Lower lobe of right lung (tissue), 2 donors: ENCODE data around the gene SGTB. TPM values are rescaled to one million over a fixed set of nuclear protein-coding genes. Genes with fewer than 3 reads are reported as not detected.
"Not testable (repeated sequence)": the region's sequence is repeated elsewhere in the genome, so short reads cannot be mapped to it uniquely, and the experiment has no call there.

Experiments
- ATAC-seq, 2 donors: fragments of 200-7000 bp; cut with Tn5 transposase; one replicate each; pipeline ENCODE4 v1.9.1; 2020 to 2022; ENCODE audit warnings: mild to moderate bottlenecking in 2 of 2, moderate library complexity in 2 of 2
- DNase-seq: peaks from one replicate; pipeline ENCODE4 v3.0.0-alpha.2; 2020
- H3K27ac ChIP-seq: fragments of 200-600 bp; one replicate; pipeline ENCODE4 v1.8.0; 2022
- H3K27me3 ChIP-seq: fragments of 200-600 bp; one replicate; pipeline ENCODE4 v1.8.0; 2022; ENCODE audit warnings: low read depth
- H3K36me3 ChIP-seq: fragments of 200-600 bp; one replicate; pipeline ENCODE4 v1.8.0; 2022; ENCODE audit warnings: mild to moderate bottlenecking
- H3K4me1 ChIP-seq: fragments of 200-600 bp; one replicate; pipeline ENCODE4 v1.8.0; 2022
- H3K4me3 ChIP-seq: fragments of 200-600 bp; one replicate; pipeline ENCODE4 v1.8.0; 2022; ENCODE audit warnings: mild to moderate bottlenecking
- H3K9me3 ChIP-seq: fragments of 200-600 bp; one replicate; pipeline ENCODE4 v1.8.0; 2022
- intact Hi-C: fragments of 100-400 bp; cut with DNase I; formaldehyde crosslinking; loops from one replicate; pipeline ENCODE4 v1.11.0; 2022
- total RNA-seq: library from RNA; stranded (reverse); fragmentation: NEBNext Ultra II Directional; extraction: Animal tissue kit (Norgen Biotek cat#: 25700); gene quantifications from one replicate; pipeline ENCODE4 v1.2.1, GENCODE V29; 2021
- TF ChIP-seq, protein P1 (sequence below): fragments of 200-600 bp; IDR thresholded peaks from one replicate; pipeline ENCODE4 v1.8.0; 2022; ENCODE audit warnings: antibody characterized with exemption, mild to moderate bottlenecking
- donor health status: DM: no; HTN: yes; CAD: no; lungs with severe emphysema.

Gene SGTB
- total RNA-seq, 1 donor from 2014 or later: 9.2 TPM

DNA sequence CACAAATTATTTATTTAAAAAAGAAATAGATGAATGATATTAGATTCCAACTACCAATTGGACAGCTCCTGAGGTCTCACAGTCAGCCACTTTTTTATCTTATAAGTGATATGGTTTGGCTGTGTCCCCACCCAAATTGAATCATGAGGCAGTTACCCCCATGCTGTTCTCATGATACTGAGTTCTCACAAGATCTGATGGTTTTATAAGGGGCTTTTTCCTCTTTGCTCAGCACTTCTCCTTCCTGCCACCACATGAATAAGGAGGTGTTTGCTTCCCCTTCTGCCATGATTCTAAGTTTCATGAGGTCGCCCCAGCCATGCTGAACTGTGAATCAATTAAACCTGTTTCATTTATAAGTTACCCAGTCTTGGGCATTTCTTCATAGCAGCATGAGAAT lies 13.0 kb upstream of the SGTB start:
- Histone ChIP-seq H3K27me3 (no peaks in the 10 kb centered on the region), H3K27ac (no peak overlapping the region), H3K4me3 (no peak overlapping the region), H3K36me3 (no peaks in the 10 kb centered on the region), H3K4me1 (peaks cover 8% of the 10 kb centered on the region), H3K9me3 (no peaks in the 10 kb centered on the region)
- DNase-seq: no peak
- TF ChIP-seq, protein P1, sequence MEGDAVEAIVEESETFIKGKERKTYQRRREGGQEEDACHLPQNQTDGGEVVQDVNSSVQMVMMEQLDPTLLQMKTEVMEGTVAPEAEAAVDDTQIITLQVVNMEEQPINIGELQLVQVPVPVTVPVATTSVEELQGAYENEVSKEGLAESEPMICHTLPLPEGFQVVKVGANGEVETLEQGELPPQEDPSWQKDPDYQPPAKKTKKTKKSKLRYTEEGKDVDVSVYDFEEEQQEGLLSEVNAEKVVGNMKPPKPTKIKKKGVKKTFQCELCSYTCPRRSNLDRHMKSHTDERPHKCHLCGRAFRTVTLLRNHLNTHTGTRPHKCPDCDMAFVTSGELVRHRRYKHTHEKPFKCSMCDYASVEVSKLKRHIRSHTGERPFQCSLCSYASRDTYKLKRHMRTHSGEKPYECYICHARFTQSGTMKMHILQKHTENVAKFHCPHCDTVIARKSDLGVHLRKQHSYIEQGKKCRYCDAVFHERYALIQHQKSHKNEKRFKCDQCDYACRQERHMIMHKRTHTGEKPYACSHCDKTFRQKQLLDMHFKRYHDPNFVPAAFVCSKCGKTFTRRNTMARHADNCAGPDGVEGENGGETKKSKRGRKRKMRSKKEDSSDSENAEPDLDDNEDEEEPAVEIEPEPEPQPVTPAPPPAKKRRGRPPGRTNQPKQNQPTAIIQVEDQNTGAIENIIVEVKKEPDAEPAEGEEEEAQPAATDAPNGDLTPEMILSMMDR: no peak
- intact Hi-C loops: no loop called here
- no peak for ATAC-seq

DNA sequence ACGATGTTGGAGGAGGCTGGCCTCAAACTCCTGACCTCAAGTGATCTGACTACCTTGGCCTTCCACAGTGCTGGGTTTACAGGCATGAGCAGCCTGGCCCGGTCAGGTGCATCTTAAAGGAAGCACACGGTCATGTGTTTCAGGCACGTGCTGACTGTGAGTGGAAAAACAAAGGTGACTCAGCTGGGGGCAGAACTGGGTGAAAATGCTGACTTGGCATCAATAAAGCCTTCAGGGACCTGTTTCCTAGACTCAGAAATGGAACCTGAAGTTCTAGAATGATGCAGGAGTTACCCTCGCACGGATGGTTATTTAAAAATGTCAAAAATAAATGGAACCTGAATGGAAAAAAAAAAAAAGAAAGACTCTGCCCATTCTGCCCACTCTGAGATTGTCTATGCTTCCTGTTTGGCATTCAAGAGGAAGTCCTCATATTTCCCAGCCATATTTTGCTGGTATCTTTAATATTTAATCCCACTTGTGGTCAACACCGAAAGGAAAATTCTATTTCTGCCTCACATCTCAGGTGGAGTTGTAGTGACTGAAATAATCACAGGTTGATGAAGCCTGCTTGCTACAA lies 12.4 kb upstream of the SGTB start:
- H3K4me3 ChIP-seq, intact Hi-C loops, H3K27ac ChIP-seq, H3K9me3 ChIP-seq, DNase-seq, H3K27me3 ChIP-seq, H3K36me3 ChIP-seq, ATAC-seq, H3K4me1 ChIP-seq: not testable (repeated sequence)

GRCh38 chr5:65732046-65732445 lies 10.1 kb upstream of the SGTB start:
- H3K4me3 ChIP-seq, H3K27ac ChIP-seq, intact Hi-C loops, H3K36me3 ChIP-seq, H3K4me1 ChIP-seq, H3K27me3 ChIP-seq, H3K9me3 ChIP-seq: not testable (repeated sequence)
- DNase-seq (peak; percentile 57), ATAC-seq (peak in 1 of 2 donors; percentile 62)

DNA sequence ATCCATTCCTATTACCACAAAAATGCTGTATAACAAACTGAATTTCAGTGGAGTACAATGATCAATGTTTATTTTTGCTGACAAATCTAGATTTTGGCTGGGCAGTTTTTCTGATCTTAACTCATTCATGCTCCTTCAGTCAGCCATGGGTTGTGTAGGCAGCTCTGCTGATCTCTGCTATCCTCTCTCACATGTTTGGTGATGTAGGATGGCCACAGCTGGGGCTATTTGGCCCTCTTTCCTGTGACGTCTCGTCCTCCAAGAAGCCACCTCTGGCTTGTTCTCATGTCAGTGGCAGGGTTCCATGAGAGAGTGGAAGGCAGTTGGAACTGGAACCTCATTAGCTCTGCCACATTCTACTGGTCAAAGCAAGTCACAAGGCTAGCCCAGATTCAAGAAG lies 9.0 kb upstream of the SGTB start:
- Histone ChIP-seq H3K36me3 (no peaks in the 10 kb centered on the region), H3K27ac (no peak overlapping the region), H3K27me3 (no peaks in the 10 kb centered on the region), H3K4me3 (no peak overlapping the region), H3K9me3 (no peaks in the 10 kb centered on the region), H3K4me1 (peaks cover 8% of the 10 kb centered on the region)
- TF ChIP-seq, protein P1: no peak
- intact Hi-C loops: no loop called here
- no peak for DNase-seq
- no peak for ATAC-seq

DNA sequence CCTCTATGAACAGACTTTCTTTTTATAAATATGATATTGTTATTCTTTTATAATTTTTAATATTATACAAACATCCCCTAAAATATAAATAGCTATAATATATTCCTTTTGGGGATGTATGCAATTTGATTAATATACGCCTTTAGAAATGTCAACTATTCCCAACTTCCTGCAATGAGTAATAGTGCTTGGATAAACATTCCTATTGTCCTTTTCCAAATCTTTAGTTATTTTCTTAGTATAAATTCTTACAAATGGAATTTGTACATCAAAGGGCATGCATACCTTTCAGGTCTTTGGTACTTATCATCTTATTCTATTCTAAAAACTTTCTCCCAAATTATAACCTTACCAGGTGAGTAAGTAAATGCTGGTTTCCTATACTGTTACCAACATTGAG lies 6.3 kb upstream of the SGTB start:
- Histone ChIP-seq H3K27me3 (no peaks in the 10 kb centered on the region), H3K36me3 (no peaks in the 10 kb centered on the region), H3K4me1 (peaks cover under 1% of the 10 kb centered on the region), H3K9me3 (no peaks in the 10 kb centered on the region), H3K27ac (no peak overlapping the region), H3K4me3 (no peak overlapping the region)
- ATAC-seq (no peak), DNase-seq (no peak)
- TF ChIP-seq, protein P1: no peak
- intact Hi-C loops: no loop called here

DNA sequence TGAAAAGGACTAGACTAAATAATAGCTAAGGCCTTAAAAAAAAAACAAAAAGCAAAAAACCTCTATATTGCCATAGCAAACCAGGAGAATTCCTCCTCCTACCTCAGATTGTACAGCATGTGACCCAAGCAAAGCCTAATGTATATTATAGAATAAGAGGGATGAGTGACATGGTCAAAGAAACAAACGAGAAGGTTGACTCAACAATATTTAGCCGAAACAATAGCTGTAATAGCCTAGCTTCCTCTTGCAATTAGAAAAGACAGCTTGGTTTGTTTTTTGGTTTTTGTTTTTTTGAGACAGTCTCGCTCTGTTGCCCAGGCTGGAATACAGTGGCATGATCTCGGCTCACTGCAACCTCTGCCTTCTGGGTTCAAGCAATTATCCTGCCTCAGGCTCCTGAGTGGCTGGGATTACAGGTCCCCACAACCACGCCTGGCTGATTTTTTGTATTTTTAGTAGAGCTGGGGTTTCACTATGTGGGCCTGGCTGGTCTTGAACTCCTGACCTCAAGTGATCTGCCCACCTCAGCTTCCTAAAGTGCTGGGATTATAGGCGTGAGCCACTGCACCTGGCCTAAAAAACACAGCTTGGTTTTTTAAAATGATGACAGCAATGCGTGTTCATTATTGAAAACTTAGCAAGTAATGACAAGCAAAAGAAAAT lies 5.7 kb upstream of the SGTB start:
- Histone ChIP-seq H3K4me1 (peaks cover 4% of the 10 kb centered on the region), H3K27ac (no peak overlapping the region), H3K27me3 (no peaks in the 10 kb centered on the region), H3K9me3 (no peaks in the 10 kb centered on the region), H3K4me3 (no peak overlapping the region), H3K36me3 (no peaks in the 10 kb centered on the region)
- TF ChIP-seq, protein P1: no peak
- intact Hi-C loops: no loop called here
- DNase-seq (no peak), ATAC-seq (no peak)
